22Rv1 (cell line): ENCODE measurements around the gene ENPP1.
A peak's percentile ranks its signal among the peaks of the same experiment; 100 is the strongest.

Source experiments
- H3K27ac ChIP-seq: fragments of 450-650 bp; 2 replicates; pipeline ENCODE4 v1.5.1; 2017
- ZFX ChIP-seq: fragments of 450-650 bp; IDR thresholded peaks from 2 replicates; pipeline ENCODE4 v1.6.1; 2017; ENCODE audit warnings: antibody characterized with exemption, borderline replicate concordance
- TF ChIP-seq, protein P1 (sequence below): fragments of 450-650 bp; IDR thresholded peaks from 2 replicates; pipeline ENCODE4 v1.5.1; 2017; ENCODE audit warnings: mild to moderate bottlenecking

Gene ENPP1

DNA sequence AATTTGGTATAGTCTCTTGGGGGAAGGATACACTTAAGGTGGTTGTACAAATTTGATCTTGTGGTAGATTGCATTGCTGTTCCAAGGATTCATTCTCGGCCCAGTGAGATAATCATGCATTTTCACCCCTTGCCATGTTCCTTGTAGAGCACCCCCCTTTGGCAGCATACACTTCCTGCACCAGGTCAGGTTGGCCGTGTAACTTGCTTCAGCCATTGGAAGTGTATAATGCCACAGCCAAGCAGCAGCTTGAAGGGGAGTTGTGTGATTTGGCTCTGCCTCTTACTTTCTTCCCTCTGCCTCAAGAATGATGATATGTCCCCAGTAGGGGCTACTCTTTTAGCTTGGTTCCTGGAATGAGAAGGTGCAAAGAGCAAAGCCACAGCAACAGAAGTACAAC lies 121.4 kb downstream of the ENPP1 start:
- no peak for TF ChIP-seq ZFX
- TF ChIP-seq, protein P1, sequence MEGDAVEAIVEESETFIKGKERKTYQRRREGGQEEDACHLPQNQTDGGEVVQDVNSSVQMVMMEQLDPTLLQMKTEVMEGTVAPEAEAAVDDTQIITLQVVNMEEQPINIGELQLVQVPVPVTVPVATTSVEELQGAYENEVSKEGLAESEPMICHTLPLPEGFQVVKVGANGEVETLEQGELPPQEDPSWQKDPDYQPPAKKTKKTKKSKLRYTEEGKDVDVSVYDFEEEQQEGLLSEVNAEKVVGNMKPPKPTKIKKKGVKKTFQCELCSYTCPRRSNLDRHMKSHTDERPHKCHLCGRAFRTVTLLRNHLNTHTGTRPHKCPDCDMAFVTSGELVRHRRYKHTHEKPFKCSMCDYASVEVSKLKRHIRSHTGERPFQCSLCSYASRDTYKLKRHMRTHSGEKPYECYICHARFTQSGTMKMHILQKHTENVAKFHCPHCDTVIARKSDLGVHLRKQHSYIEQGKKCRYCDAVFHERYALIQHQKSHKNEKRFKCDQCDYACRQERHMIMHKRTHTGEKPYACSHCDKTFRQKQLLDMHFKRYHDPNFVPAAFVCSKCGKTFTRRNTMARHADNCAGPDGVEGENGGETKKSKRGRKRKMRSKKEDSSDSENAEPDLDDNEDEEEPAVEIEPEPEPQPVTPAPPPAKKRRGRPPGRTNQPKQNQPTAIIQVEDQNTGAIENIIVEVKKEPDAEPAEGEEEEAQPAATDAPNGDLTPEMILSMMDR = peak; percentile 20; the same call in 1 of the 2 replicates

DNA sequence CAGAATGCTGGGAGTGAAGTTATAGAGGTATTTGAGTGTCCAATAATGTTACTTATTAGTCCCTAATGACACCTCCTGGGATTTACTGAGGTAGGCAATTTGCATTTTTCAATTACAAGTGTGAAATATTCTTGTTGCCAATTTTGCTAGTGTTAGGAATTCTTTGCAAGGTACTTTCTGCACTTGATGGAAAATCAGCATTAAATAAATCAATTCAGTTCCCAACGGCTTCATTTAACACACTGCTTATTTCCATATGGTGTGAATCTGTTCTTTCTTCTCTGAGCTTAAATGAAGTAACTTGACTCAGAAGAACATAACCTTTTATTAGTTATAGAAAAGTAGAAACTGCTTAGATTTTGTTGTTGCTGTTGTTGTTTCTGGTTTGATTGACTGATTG lies 122.2 kb downstream of the ENPP1 start:
- H3K27ac ChIP-seq = no peak overlapping the region
- TF ChIP-seq ZFX = no peak
- TF ChIP-seq, protein P1 = no peak

More for the DNA sequence above, 121.4 kb downstream of the ENPP1 start:
- H3K27ac ChIP-seq = no peak overlapping the region

DNA sequence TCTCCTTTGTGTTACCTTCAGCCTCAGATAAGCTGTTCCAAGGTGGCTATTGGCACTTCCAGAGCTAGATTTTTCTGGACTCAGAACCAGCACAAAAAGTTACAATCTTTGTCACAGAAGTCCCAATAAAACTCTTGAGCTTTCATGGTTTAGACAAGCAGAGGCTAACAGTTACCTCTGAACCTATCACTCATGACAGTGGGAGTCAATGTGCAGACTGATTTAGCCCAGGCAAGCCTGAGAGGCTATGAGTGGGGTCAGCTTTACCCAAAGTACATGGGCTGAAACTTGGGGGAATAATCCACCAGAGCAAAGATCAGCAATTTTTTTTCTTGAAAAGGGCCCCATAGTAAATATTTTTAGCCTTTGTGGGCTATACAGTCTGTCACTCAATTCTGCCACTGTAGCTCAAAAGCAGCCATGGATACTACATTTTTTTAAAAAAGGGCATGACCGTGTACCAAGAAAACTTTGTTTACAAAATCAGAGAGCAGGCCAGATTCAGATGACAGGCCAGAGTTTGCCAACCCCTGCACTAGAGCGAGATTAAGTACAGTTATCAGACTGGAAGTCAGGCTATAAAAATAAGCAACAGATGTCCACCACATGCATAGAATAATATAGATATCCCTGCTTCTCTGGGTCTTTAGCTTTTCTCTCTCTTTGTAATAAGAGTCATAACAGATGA lies 123.4 kb downstream of the ENPP1 start:
- no peak for TF ChIP-seq ZFX
- TF ChIP-seq, protein P1 = no peak
- no peak overlapping the region for H3K27ac ChIP-seq

DNA sequence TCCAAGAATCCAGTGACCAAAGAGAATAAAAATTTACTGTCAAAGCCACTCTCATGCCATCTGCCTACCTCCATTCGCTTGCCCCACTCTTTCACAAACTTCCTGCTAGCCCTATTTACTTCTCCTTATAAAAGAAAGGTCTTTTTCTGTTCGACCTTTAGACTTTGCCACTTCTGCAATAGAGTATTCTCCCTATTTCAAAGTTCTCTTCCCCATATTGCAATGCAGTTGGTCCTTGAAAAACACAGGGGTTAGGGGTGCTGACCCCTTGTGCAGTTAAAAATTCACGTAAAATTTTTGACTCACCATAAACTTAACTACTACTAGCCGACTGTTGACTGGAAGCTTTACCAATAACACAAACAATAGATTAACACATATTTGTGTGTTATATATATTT lies 128.3 kb downstream of the ENPP1 start:
- no peak overlapping the region for H3K27ac ChIP-seq
- TF ChIP-seq ZFX = no peak
- TF ChIP-seq, protein P1 = no peak

DNA sequence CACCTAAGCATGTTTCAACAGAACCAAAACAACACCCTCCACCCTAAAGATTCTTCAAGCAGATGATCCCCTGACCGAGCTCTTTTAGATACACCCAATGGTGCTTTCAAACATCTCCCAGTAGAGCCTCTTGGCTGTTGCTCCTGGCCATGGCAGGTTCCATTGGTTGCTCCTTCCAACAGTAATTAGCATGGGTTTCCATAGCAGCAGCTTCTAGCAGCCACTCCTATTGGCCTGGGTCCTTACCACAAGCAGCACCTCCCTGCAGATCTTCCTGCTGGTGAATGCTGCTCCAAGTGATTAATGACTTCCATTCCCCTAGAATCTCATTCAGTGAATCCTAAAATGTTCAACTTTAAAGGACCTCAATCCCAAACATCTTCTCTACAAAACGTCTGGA lies 129.4 kb downstream of the ENPP1 start:
- no peak overlapping the region for H3K27ac ChIP-seq
- TF ChIP-seq ZFX = no peak

DNA sequence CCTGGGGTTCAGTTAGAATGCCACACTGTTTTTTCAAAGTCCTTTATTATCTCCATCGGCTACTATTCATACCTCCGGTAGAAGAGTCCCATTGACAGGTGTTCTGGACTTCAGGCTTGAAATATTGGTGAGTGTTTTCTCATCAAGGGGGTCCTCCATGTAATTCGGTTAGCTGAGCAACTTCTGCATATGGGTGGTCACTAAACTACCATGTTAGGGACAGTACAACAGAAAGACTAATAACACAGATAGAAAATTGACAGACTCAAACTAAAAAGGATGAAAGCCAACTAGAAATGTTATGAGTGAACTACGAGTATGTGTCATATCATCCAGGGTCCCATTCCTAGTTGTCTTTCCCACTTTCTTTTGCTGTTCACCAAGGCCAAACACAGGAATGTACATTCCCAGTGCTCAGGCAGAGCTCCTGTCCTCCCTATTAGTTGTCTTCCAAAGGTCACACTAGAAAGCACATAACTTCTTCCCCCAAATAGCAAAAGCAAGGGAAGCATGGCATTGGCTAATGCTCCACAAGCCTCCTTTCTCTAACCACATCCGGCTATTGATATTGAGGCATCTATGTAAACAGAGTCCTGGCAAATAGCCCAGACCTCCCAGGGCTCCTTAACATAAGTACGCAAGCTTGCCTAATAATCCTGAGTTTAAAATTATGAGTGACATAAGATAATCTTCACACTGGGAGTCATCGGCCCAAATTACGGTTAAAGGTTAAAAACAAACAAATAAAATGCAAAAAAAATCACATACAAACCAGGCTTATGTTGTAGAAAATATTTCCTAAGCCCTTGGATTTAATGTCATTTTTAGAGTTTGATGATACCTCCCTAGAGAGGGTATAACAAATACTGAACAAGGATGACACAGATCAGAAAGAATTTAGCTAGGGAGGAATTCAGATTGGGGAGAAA lies 130.1 kb downstream of the ENPP1 start:
- no peak overlapping the region for H3K27ac ChIP-seq
- no peak for TF ChIP-seq ZFX
- TF ChIP-seq, protein P1 = no peak
